ENCODE results near the gene NEK4. TPM values are rescaled to one million over a fixed set of nuclear protein-coding genes. Genes with fewer than 3 reads are reported as not detected.
A peak's percentile ranks its signal among the peaks of the same experiment; 100 is the strongest.

Gene NEK4
- 10 to 100 TPM; 10.1 to 73.2 TPM for total RNA-seq

- Histone ChIP-seq H3K9me3 (no peaks in the 10 kb centered on the region), H3K36me3 (replicated peaks in 1 of 2; ENCODE audit: insufficient read depth in 1 of 2, low read depth in 2 of 2) (peaks cover 0 to 5% of the 10 kb centered on the region in 2 donors), H3K27ac (peak within 1 kb of the TSS; percentile 55 to 86 (median 76)), H3K27me3 (no peaks in the 10 kb centered on the region), H3K4me1 (peaks cover 24% of the 10 kb centered on the region), H3K4me3 (peak within 1 kb of the TSS; percentile 76 to 92)
- ATAC-seq (peak; percentile 98), DNase-seq (peak; percentile 93 to 97 (median 96))
- intact Hi-C loops (cut with DNase I): no loop called here
- 0 to 2% methylated on average over 22 to 67 of the region's 67 CpGs for WGBS, 2 donors
- TF ChIP-seq POLR2A (IDR thresholded peaks at IDR 0.05): peak; percentile 79 to 97 (median 94)
- TF ChIP-seq CTCF (IDR thresholded peaks at IDR 0.05): peak in 2 of 7 experiments; percentile 12 to 15
Observed at GRCh38 chr3:52770496-52771333, at the start of gene NEK4. NEK4 (minus strand) TSS chr3:52770940; CDS start chr3:52770746, 194 bp downstream.

GRCh38 chr3:52819936-52820335 lies 49.2 kb upstream of the NEK4 start:
- Histone ChIP-seq H3K9me3 (no peaks in the 10 kb centered on the region), H3K27ac (no peak overlapping the region), H3K36me3 (replicated peaks in 1 of 2; ENCODE audit: insufficient read depth in 1 of 2, low read depth in 2 of 2) (no peaks in the 10 kb centered on the region), H3K4me1 (no peaks in the 10 kb centered on the region), H3K27me3 (no peaks in the 10 kb centered on the region), H3K4me3 (no peak overlapping the region)
- WGBS, 2 donors: 72 to 89% methylated on average over 1 to 2 of the region's 2 CpGs
- DNase-seq: no peak
- no peak for ATAC-seq
- no peak for TF ChIP-seq POLR2A (IDR thresholded peaks at IDR 0.05)
- intact Hi-C loops (cut with DNase I): no loop called here

DNA sequence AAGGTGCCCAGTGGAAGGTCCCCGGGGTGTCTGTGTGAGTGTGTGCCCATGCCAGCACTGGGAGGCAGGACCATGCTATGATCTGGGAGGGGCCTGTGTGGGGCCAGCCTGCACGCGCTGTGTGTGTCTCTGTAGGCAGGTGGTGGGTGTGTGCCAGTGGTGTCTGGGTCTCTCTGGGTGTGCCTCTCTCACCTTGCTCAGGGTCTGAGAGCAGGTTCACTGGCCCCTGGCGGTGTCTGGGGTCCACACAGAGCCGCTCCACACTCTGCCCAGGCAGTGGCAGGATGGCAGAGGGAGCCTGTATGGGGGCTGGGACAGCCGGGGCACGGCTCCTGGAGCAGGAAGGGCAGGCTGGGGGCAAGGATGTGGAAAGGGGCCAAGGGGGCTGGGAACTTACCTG lies 47.1 kb upstream of the NEK4 start:
- no peaks in the 10 kb centered on the region for H3K36me3 ChIP-seq (replicated peaks in 1 of 2; ENCODE audit: insufficient read depth in 1 of 2, low read depth in 2 of 2)
- TF ChIP-seq CTCF (IDR thresholded peaks at IDR 0.05) (no peak), POLR2A (IDR thresholded peaks at IDR 0.05) (no peak)
- H3K4me3 ChIP-seq: no peak overlapping the region
- no peaks in the 10 kb centered on the region for H3K27me3 ChIP-seq
- intact Hi-C loops (cut with DNase I): no loop called here
- no peak for ATAC-seq
- no peaks in the 10 kb centered on the region for H3K4me1 ChIP-seq
- H3K9me3 ChIP-seq: no peaks in the 10 kb centered on the region
- DNase-seq: no peak
- H3K27ac ChIP-seq: no peak overlapping the region
- 85 to 96% methylated on average over 4 to 7 of the region's 7 CpGs for WGBS, 2 donors

DNA sequence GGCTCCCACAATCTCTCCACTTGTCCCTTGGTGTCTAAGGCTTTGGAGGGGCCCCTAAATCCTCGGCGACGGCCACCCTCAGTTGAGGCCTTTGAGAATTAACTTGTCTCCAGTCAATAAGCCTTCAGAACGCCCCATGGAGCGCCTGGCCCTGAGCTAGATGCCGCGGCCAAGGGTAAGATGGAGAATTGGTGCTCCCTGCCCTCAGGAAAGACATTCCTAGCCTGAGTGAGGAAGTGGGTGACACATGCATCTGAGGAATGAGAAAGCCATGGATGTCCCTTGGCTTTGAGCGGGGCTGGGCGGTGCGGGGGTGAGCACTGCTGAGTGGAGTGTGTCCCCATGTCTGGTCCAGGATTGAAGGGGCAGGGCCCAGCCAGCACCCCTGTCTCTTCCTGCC lies 46.5 kb upstream of the NEK4 start:
- DNase-seq: no peak
- TF ChIP-seq CTCF (IDR thresholded peaks at IDR 0.05) (no peak), POLR2A (IDR thresholded peaks at IDR 0.05) (no peak)
- Histone ChIP-seq H3K36me3 (replicated peaks in 1 of 2; ENCODE audit: insufficient read depth in 1 of 2, low read depth in 2 of 2) (no peaks in the 10 kb centered on the region), H3K4me1 (no peaks in the 10 kb centered on the region), H3K27ac (no peak overlapping the region), H3K4me3 (no peak overlapping the region), H3K9me3 (no peaks in the 10 kb centered on the region), H3K27me3 (no peaks in the 10 kb centered on the region)
- ATAC-seq: no peak
- intact Hi-C loops (cut with DNase I): no loop called here
- 95 to 96% methylated on average over 10 of the region's 10 CpGs for WGBS, 2 donors

- Histone ChIP-seq H3K27me3 (no peaks in the 10 kb centered on the region), H3K36me3 (replicated peaks in 1 of 2; ENCODE audit: insufficient read depth in 1 of 2, low read depth in 2 of 2) (no peaks in the 10 kb centered on the region), H3K9me3 (no peaks in the 10 kb centered on the region), H3K4me1 (no peaks in the 10 kb centered on the region), H3K27ac (no peak overlapping the region), H3K4me3 (no peak overlapping the region)
- TF ChIP-seq CTCF (IDR thresholded peaks at IDR 0.05) (no peak), POLR2A (IDR thresholded peaks at IDR 0.05) (no peak)
- no peak for DNase-seq
- no peak for ATAC-seq
- intact Hi-C loops (cut with DNase I): no loop called here
- 89 to 95% methylated on average over 9 to 10 of the region's 10 CpGs for WGBS, 2 donors
Observed at GRCh38 chr3:52816654-52817053, 45.9 kb upstream of the NEK4 start.
